Gastroesophageal sphincter (tissue), 3 donors: ENCODE data around the gene COL20A1.

ENCODE experiments used
- EP300 ChIP-seq: sonication (generic); formaldehyde crosslinking; IDR thresholded peaks from one replicate; pipeline ENCODE4 v1.6.1; 2017; ENCODE audit warnings: antibody characterized with exemption, mild to moderate bottlenecking
- POLR2A ChIP-seq, 2 donors: fragments of 450-650 bp; IDR thresholded peaks; one replicate each; pipeline ENCODE4 v1.6.1; 2017; ENCODE audit warnings: antibody characterized with exemption in 2 of 2, mild to moderate bottlenecking in 2 of 2, moderate library complexity in 1 of 2
- POLR2AphosphoS5 ChIP-seq: sonication (generic); formaldehyde crosslinking; IDR thresholded peaks from one replicate; pipeline ENCODE4 v1.6.1; 2017; ENCODE audit warnings: antibody characterized with exemption
- TF ChIP-seq, protein P1 (sequence below), 4 experiments: fragments of 200-600 bp in 2 of 4; fragments of 450-650 bp in 2 of 4; sonication (generic) in 1 of 4; IDR thresholded peaks; one replicate each; pipeline ENCODE4 v1.5.1; 2017 to 2019; ENCODE audit warnings: antibody characterized with exemption in 4 of 4, mild to moderate bottlenecking in 2 of 4, moderate library complexity in 2 of 4

DNA sequence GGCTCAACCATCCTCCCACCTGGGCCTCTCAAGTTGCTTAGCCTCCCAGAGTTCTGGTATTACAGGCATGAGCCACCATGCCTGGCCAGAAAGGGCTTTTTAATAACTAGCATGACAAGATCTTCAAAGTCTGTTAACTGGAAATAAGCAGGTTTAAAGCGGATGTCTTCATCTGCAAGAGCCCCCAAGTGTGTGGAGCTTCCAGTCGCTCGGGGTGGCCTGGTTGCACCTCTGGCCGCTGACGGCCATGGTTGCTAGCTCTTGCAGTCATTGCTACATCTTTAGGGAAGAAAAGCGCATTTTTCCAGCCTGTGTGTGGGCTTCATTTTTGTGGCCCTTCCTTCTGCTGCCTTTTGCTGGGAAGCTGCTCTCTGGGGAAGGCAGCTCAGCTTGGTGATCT is 12.6 kb upstream of the COL20A1 start:
- TF ChIP-seq, protein P1, sequence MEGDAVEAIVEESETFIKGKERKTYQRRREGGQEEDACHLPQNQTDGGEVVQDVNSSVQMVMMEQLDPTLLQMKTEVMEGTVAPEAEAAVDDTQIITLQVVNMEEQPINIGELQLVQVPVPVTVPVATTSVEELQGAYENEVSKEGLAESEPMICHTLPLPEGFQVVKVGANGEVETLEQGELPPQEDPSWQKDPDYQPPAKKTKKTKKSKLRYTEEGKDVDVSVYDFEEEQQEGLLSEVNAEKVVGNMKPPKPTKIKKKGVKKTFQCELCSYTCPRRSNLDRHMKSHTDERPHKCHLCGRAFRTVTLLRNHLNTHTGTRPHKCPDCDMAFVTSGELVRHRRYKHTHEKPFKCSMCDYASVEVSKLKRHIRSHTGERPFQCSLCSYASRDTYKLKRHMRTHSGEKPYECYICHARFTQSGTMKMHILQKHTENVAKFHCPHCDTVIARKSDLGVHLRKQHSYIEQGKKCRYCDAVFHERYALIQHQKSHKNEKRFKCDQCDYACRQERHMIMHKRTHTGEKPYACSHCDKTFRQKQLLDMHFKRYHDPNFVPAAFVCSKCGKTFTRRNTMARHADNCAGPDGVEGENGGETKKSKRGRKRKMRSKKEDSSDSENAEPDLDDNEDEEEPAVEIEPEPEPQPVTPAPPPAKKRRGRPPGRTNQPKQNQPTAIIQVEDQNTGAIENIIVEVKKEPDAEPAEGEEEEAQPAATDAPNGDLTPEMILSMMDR (IDR thresholded peaks at IDR 0.05), result no peak
- TF ChIP-seq POLR2AphosphoS5 (no peak), POLR2A (IDR thresholded peaks at IDR 0.05) (no peak), EP300 (no peak)
